ENCODE measurements around the gene TRMT112.

DNA sequence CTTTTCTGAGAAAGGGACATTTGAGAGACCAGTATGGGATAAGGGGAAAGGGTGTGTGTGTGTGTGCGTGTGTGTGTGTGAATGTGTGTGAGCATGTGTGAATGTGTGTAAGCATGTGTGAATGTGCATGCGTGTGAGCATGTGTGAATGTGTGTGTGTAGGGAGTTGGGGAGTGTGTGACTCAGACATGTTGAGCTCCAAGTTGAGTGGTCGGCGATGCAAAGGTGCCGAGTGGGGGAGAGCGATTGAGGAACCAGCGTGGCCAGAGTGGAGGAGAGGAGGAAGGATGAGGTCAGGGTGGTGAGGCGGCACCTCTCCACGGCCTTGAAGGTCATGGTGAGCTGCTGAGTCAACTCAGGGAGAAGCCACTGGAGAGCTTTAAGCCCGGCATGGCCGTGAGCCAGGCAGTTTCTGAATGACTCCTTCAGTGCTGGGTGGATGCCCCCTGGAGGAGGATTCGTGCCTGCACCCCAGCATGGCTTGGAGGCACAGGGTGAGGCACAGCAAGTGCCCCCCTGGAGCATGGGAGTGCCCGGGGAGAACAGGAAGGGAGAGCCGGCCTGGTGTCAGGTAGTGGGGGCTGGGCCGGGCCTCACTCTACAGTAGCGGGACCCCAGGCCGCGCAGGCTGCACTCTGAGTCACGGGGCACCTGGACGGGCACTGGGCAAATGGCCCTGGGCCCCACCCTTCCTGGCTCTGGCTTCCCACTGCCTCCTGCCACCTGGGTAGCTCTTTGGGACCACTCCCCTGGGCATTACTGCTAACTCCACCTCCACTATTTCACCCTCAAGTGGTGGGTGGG, 14.4 kb upstream of the TRMT112 start:
- TF ChIP-seq, protein P1, sequence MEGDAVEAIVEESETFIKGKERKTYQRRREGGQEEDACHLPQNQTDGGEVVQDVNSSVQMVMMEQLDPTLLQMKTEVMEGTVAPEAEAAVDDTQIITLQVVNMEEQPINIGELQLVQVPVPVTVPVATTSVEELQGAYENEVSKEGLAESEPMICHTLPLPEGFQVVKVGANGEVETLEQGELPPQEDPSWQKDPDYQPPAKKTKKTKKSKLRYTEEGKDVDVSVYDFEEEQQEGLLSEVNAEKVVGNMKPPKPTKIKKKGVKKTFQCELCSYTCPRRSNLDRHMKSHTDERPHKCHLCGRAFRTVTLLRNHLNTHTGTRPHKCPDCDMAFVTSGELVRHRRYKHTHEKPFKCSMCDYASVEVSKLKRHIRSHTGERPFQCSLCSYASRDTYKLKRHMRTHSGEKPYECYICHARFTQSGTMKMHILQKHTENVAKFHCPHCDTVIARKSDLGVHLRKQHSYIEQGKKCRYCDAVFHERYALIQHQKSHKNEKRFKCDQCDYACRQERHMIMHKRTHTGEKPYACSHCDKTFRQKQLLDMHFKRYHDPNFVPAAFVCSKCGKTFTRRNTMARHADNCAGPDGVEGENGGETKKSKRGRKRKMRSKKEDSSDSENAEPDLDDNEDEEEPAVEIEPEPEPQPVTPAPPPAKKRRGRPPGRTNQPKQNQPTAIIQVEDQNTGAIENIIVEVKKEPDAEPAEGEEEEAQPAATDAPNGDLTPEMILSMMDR (IDR thresholded peaks at IDR 0.05) = no peak; the same call in 1 of the 2 replicates
- TF ChIP-seq POLR2AphosphoS5 (IDR thresholded peaks at IDR 0.05; ENCODE audit: low read depth, low read length) (no peak), SIN3A (IDR thresholded peaks at IDR 0.05; ENCODE audit: borderline replicate concordance, insufficient read depth, low read depth, low read length) (no peak)
